ENCODE data around the gene ENTR1.

GRCh38 chr9:136379891-136380290 lies 30.5 kb downstream of the ENTR1 start:
- no peak for TF ChIP-seq POLR2AphosphoS5 (IDR thresholded peaks at IDR 0.05; ENCODE audit: low read depth, low read length)
- no peak for TF ChIP-seq CTCF (IDR thresholded peaks at IDR 0.05)
- no peak for TF ChIP-seq REST (IDR thresholded peaks at IDR 0.05; ENCODE audit: insufficient read depth in 1 of 2, low read depth in 2 of 2, low read length in 1 of 2)
- TF ChIP-seq SIN3A (IDR thresholded peaks at IDR 0.05; ENCODE audit: borderline replicate concordance, insufficient read depth, low read depth, low read length), result no peak
